NT2/D1 (cell line): Measurements from ENCODE around the gene GPR146.

Source experiments
- DNase-seq: peaks from one replicate; pipeline ENCODE4 v3.0.0-alpha.2; 2011; ENCODE audit warnings: low read depth, low spot score
- H3K27me3 ChIP-seq: 2 replicates; pipeline ENCODE4 v1.6.0; 2011; ENCODE audit warnings: mild to moderate bottlenecking; ENCODE audit not compliant: insufficient read length, insufficient read depth
- H3K36me3 ChIP-seq: 2 replicates; pipeline ENCODE4 v1.6.1; 2011; ENCODE audit warnings: mild to moderate bottlenecking, low read length, mixed read lengths; ENCODE audit not compliant: insufficient read depth, insufficient read length
- H3K4me1 ChIP-seq: 2 replicates; pipeline ENCODE4 v1.5.1; 2011; ENCODE audit not compliant: insufficient read depth, insufficient read length
- H3K4me3 ChIP-seq: 2 replicates; pipeline ENCODE4 v1.5.1; 2011; ENCODE audit warnings: low read depth; ENCODE audit not compliant: insufficient read length
- H3K9ac ChIP-seq: 2 replicates; pipeline ENCODE4 v1.6.0; 2011; ENCODE audit warnings: low read depth; ENCODE audit not compliant: insufficient read length
- H3K9me3 ChIP-seq: 2 replicates; pipeline ENCODE4 v1.5.1; 2011; ENCODE audit warnings: mild to moderate bottlenecking, low read length; ENCODE audit not compliant: insufficient read depth
- SUZ12 ChIP-seq: IDR thresholded peaks from 2 replicates; pipeline ENCODE4 v1.6.1; 2011; ENCODE audit not compliant: insufficient read length, insufficient read depth; ENCODE audit errors: extremely low read depth
- YY1 ChIP-seq: IDR thresholded peaks from 2 replicates; pipeline ENCODE4 v1.6.1; 2011; ENCODE audit not compliant: insufficient read length, insufficient read depth
- ZNF274 ChIP-seq: IDR thresholded peaks from 2 replicates; pipeline ENCODE4 v1.6.1; 2011; ENCODE audit warnings: mild to moderate bottlenecking, low read depth, low read length

The GPR146 gene, protein sequence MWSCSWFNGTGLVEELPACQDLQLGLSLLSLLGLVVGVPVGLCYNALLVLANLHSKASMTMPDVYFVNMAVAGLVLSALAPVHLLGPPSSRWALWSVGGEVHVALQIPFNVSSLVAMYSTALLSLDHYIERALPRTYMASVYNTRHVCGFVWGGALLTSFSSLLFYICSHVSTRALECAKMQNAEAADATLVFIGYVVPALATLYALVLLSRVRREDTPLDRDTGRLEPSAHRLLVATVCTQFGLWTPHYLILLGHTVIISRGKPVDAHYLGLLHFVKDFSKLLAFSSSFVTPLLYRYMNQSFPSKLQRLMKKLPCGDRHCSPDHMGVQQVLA

DNA sequence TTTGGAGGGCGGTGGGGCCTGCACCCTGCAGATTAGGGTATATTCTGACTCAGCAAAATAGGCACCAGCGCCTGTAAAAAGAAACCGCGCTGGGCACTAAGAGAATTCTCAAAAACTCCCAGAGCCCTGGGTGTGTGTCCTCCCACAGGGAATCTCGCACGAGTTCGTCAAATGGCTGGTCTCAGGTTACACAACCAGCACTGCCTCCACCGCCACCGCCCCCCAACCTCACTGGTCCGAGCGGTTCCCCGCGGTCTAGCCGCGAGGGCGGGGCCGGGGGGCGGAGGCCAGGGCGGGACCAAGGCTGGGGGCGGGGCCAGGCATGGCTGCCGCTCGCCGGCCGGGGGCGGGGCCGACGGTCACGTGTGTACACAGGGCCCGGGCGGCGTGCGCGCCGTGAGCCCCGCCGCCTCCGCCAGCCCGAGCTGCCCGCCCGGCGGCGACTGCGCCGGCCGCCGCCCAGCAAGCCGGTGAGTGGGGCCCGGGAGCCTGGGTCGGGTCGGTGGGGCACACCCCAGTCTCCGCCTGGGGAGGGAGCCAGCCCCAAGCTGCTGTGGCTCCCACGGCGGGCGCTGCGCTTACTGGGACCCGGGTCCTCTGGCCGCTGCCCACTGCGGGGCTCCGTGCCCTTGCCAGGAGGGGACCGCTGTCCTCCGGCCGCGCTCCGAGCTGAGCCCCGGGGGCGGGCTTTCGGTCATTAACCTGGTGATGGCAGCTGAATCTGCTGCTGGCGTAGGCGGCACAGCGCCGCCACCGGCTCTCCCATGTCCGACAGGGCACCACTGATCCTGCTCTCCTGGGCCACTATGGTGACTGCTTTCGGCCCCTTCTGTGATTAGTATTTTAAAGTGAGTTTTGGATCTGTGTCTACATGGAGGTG, at the start of gene GPR146:
GPR146 (plus strand) TSS at position 358 of the 880 bp plus-strand sequence. CDS start 12,970 bp downstream, outside the sequence.
- Histone ChIP-seq H3K4me1 (peaks cover 23% of the 10 kb centered on the region), H3K9ac (peak within 1 kb of the TSS; percentile 80)

GRCh38 chr7:994592-995308, 49.6 kb upstream of the GPR146 start:
- Histone ChIP-seq H3K4me3 (no peak overlapping the region), H3K36me3 (peaks cover 27% of the 10 kb centered on the region), H3K4me1 (peaks cover 23% of the 10 kb centered on the region), H3K9ac (peak overlapping the region; percentile 22), H3K9me3 (no peaks in the 10 kb centered on the region), H3K27me3 (no peaks in the 10 kb centered on the region)
- TF ChIP-seq ZNF274 (no peak), SUZ12 (no peak), YY1 (no peak)
- no peak for DNase-seq

More for the DNA sequence above, at the start of gene GPR146:
- no peaks in the 10 kb centered on the region for H3K9me3 ChIP-seq
- H3K36me3 ChIP-seq = no peaks in the 10 kb centered on the region
- H3K27me3 ChIP-seq = no peaks in the 10 kb centered on the region
- peak within 1 kb of the TSS; percentile 64 for H3K4me3 ChIP-seq
- DNase-seq = peak; percentile 96
- TF ChIP-seq ZNF274 (no peak), YY1 (no peak), SUZ12 (no peak)

GRCh38 chr7:995571-995970, 48.8 kb upstream of the GPR146 start:
- no peak for TF ChIP-seq SUZ12
- TF ChIP-seq YY1 = no peak
- no peak for TF ChIP-seq ZNF274
- Histone ChIP-seq H3K9me3 (no peaks in the 10 kb centered on the region), H3K9ac (peak overlapping the region; percentile 16), H3K36me3 (peaks cover 27% of the 10 kb centered on the region), H3K4me1 (peaks cover 23% of the 10 kb centered on the region), H3K27me3 (no peaks in the 10 kb centered on the region), H3K4me3 (no peak overlapping the region)
- DNase-seq = no peak

GRCh38 chr7:996079-996872, 48.1 kb upstream of the GPR146 start:
- no peaks in the 10 kb centered on the region for H3K27me3 ChIP-seq
- TF ChIP-seq ZNF274 = no peak
- TF ChIP-seq SUZ12 = no peak
- TF ChIP-seq YY1 = no peak
- peaks cover 26% of the 10 kb centered on the region for H3K4me1 ChIP-seq

GRCh38 chr7:997404-998395, 46.6 kb upstream of the GPR146 start:
- peaks cover 27% of the 10 kb centered on the region for H3K36me3 ChIP-seq
- H3K9ac ChIP-seq = peak overlapping the region; percentile 36
- TF ChIP-seq YY1 (no peak), ZNF274 (no peak), SUZ12 (no peak)
- H3K9me3 ChIP-seq = no peaks in the 10 kb centered on the region
- H3K27me3 ChIP-seq = no peaks in the 10 kb centered on the region
- no peak for DNase-seq
- no peak overlapping the region for H3K4me3 ChIP-seq
- peaks cover 22% of the 10 kb centered on the region for H3K4me1 ChIP-seq

More at GRCh38 chr7:996079-996872, 48.1 kb upstream of the GPR146 start:
- H3K4me3 ChIP-seq = no peak overlapping the region
- H3K9ac ChIP-seq = peak overlapping the region; percentile 36
- H3K9me3 ChIP-seq = no peaks in the 10 kb centered on the region
- no peak for DNase-seq
- peaks cover 27% of the 10 kb centered on the region for H3K36me3 ChIP-seq
